Heart right ventricle (tissue), 16 donors: ENCODE data around the gene CCDC71. TPM values are rescaled to one million over a fixed set of nuclear protein-coding genes. Genes with fewer than 3 reads are reported as not detected.

Experiments
- ATAC-seq, 8 donors: fragments of 200-7000 bp; cut with Tn5 transposase; one replicate each; pipeline ENCODE4 v1.9.1; 2020; ENCODE audit warnings: mild to moderate bottlenecking in 8 of 8, moderate library complexity in 8 of 8, moderate number of reproducible peaks in 1 of 8
- DNase-seq, 2 donors: peaks; one replicate each; pipeline ENCODE4 v3.0.0-alpha.2; 2020
- H3K27ac ChIP-seq, 10 donors: fragments of 200-600 bp; sonication (generic) in 2 of 10; one replicate each; pipeline versions ENCODE4 v1.5.0 to v1.8.0; 2020 to 2022; ENCODE audit warnings: mild to moderate bottlenecking in 3 of 10
- H3K27me3 ChIP-seq, 7 donors: fragments of 200-600 bp; one replicate each; pipeline ENCODE4 v1.8.0; 2021 to 2022; ENCODE audit warnings: mild to moderate bottlenecking in 2 of 7
- H3K36me3 ChIP-seq, 9 donors: fragments of 200-600 bp; sonication (generic) in 1 of 9; one replicate each; pipeline versions ENCODE4 v1.5.0 to v1.8.0; 2020 to 2022; ENCODE audit warnings: mild to moderate bottlenecking in 2 of 9
- H3K4me1 ChIP-seq, 9 donors: fragments of 200-600 bp; sonication (generic) in 1 of 9; one replicate each; pipeline versions ENCODE4 v1.5.0 to v1.8.0; 2020 to 2022; ENCODE audit warnings: mild to moderate bottlenecking in 4 of 9
- H3K4me3 ChIP-seq, 10 donors: fragments of 200-600 bp; sonication (generic) in 2 of 10; one replicate each; pipeline versions ENCODE4 v1.5.0 to v1.8.0; 2020 to 2022; ENCODE audit warnings: mild to moderate bottlenecking in 7 of 10, moderate library complexity in 2 of 10
- H3K9me3 ChIP-seq, 11 donors: fragments of 200-600 bp in 10 of 11; sonication (generic) in 2 of 11; one replicate each; pipeline versions ENCODE4 v1.5.0 to v1.8.0; 2013 to 2022; ENCODE audit warnings: mild to moderate bottlenecking in 2 of 11, control low read depth in 1 of 11, moderate library complexity in 1 of 11
- CTCF ChIP-seq, 9 donors: fragments of 200-600 bp; sonication (generic) in 2 of 9; IDR thresholded peaks; one replicate each; pipeline versions ENCODE4 v1.5.0 to v1.8.0; 2021 to 2022; ENCODE audit warnings: antibody characterized with exemption in 9 of 9, mild to moderate bottlenecking in 5 of 9, moderate library complexity in 1 of 9
- WGBS, 2 donors: extraction: QIAGEN DNeasy Blood & Tissue Kit; methylation state at CpG; one replicate each; pipeline ENCODE4 v1.1.7; 2013; ENCODE audit warnings: inconsistent platforms in 1 of 2; 5-methylcytosine and 5-hydroxymethylcytosine counted together
- intact Hi-C, 10 donors: fragments of 100-400 bp; cut with DNase I; formaldehyde crosslinking; loops; one replicate each; pipeline versions ENCODE4 v1.11.1 to v1.14.2; 2022
- polyA plus RNA-seq, 2 donors: library from polyadenylated mRNA; stranded (reverse); fragments of 200-250 nt; gene quantifications; one replicate each; pipeline ENCODE4 v1.2.3, GENCODE V29; 2013
- total RNA-seq, 10 donors: library from RNA; stranded (reverse); fragmentation: NEBNext Ultra II Directional in 3 of 10; extraction: Animal tissue kit (Norgen Biotek cat#: 25700) in 3 of 10; gene quantifications; one replicate each; pipeline versions ENCODE4 v1.2.1 to v1.2.4, GENCODE V29; 2021 to 2023
- donor health status: Arrhythmogenic right ventricular cardiomyopathy.
- donor health status: ischemic (EF 13 %, LVEDD 7.1; RV severe dilation, severe dysfunction).
- donor health status: healthy with polysubstance abuse.
- donor health status: DM: no; HTN: yes; CAD: no.
- donor health status: DM: no; HTN: no; CAD: no.
- donor health status: ischemic (EF 25% LVEDD 6.9; RV normal size, moderate dysfunction).
- donor health status: ischemic (EF 25% LVEDD 5.7; RV mildly dilated, moderate dysfunction).
- donor health status: healthy.
- donor health status: DM: yes; HTN: yes; CAD: no.
- donor health status: Ischemic cardiomyopathy.
- donor health status: ischemic (EF 35%, LVEDD 5.7; RV mildly dilated, moderate dysfunction).
- donor health status: nonischemic (EF 11% LVEDD 7.7; RV severe dilation, severe dysfunction).
- donor health status: DM: yes; HTN: yes; CAD: no.
- donor health status: PGD.
- donor health status: ischemic (EF 29% LVEDD 5.4; RV normal size, mild dysfunction).
- donor health status: nonischemic (EF 23%, LVEDD 6.1; RV moderate dilation, normal function).

Gene CCDC71
- total and polyA plus RNA-seq, 12 donors, result 7.2 to 16.9 (median 12.3) TPM

- peaks cover 25 to 74% (median 68%) of the 10 kb centered on the region in 9 donors for H3K4me1 ChIP-seq
- 3 to 4% methylated on average over 3 of the region's 3 CpGs for WGBS, 2 donors
- intact Hi-C loops, result loop anchor here in 9 of 10 donors (2.0 to 10.0 kb wide), 10 partner anchors 41 to 274 kb away; partner anchors contain the start of genes C3orf62 (in 7 of the 9), USP4 (in 3 of the 9) and LAMB2 (in 1 of the 9)
- H3K36me3 ChIP-seq, result peaks cover 0 to 44% (median 17%) of the 10 kb centered on the region in 9 donors
- peak overlapping the region in 9 of 10 donors; percentile 68 to 100 (median 84) for H3K4me3 ChIP-seq
- ATAC-seq (peak; percentile 50 to 81 (median 58)), DNase-seq (peak; percentile 73 to 87)
- peak overlapping the region; percentile 81 to 100 (median 94) for H3K27ac ChIP-seq
- no peaks in the 10 kb centered on the region for H3K9me3 ChIP-seq
- no peaks in the 10 kb centered on the region for H3K27me3 ChIP-seq
- TF ChIP-seq CTCF (IDR thresholded peaks at IDR 0.05), result no peak
These were observed 7.1 kb upstream of the CCDC71 start for GRCh38 chr3:49173116-49173791.

GRCh38 chr3:49172551-49173041 lies 6.5 kb upstream of the CCDC71 start:
- Histone ChIP-seq H3K36me3 (peaks cover 0 to 38% (median 17%) of the 10 kb centered on the region in 9 donors), H3K27ac (peak overlapping the region; percentile 81 to 100 (median 94)), H3K27me3 (no peaks in the 10 kb centered on the region), H3K4me3 (peak overlapping the region; percentile 42 to 100 (median 84)), H3K4me1 (peaks cover 22 to 67% (median 61%) of the 10 kb centered on the region in 9 donors), H3K9me3 (no peaks in the 10 kb centered on the region)
- 13 to 18% methylated on average over 7 of the region's 7 CpGs for WGBS, 2 donors
- peak in 4 of 8 donors; percentile 2 to 12 (median 8) for ATAC-seq
- TF ChIP-seq CTCF (IDR thresholded peaks at IDR 0.05), result no peak
- intact Hi-C loops, result loop anchor here in 9 of 10 donors (2.0 to 10.0 kb wide), 10 partner anchors 40 to 275 kb away; partner anchors contain the start of genes C3orf62 (in 7 of the 9), USP4 (in 3 of the 9) and LAMB2 (in 1 of the 9)
- DNase-seq, result peak in 1 of 2 donors; percentile 24

GRCh38 chr3:49171775-49172500 lies 5.8 kb upstream of the CCDC71 start:
- Histone ChIP-seq H3K27me3 (no peaks in the 10 kb centered on the region), H3K27ac (peak overlapping the region; percentile 81 to 100 (median 94)), H3K9me3 (no peaks in the 10 kb centered on the region), H3K4me3 (peak overlapping the region; percentile 42 to 100 (median 84)), H3K36me3 (peaks cover 0 to 31% (median 17%) of the 10 kb centered on the region in 9 donors), H3K4me1 (peaks cover 22 to 63% (median 56%) of the 10 kb centered on the region in 9 donors)
- TF ChIP-seq CTCF (IDR thresholded peaks at IDR 0.05), result no peak
- WGBS, 2 donors, result 8 to 9% methylated on average over 7 of the region's 7 CpGs
- DNase-seq, result no peak
- intact Hi-C loops, result loop anchor here (1.0 to 10.0 kb wide), 14 partner anchors 40 to 277 kb away; partner anchors contain the start of genes C3orf62 (in 9 of the 10), USP4 (in 3 of the 10), LAMB2 (in 1 of the 10) and QRICH1 (in 1 of the 10)
- peak in 3 of 8 donors; percentile 3 to 11 (median 5) for ATAC-seq
